HG03095 (cell line): Measurements from ENCODE around the gene COPZ2.
"Not testable (repeated sequence)": the region's sequence is repeated elsewhere in the genome, so short reads cannot be mapped to it uniquely, and the experiment has no call there.

ENCODE experiments used
- ATAC-seq: cut with Tn5 transposase; IDR thresholded peaks from one replicate; pipeline ENCODE4 v1.9.1; 2021; ENCODE audit warnings: moderate library complexity; ENCODE audit not compliant: unreplicated experiment

Gene COPZ2, protein sequence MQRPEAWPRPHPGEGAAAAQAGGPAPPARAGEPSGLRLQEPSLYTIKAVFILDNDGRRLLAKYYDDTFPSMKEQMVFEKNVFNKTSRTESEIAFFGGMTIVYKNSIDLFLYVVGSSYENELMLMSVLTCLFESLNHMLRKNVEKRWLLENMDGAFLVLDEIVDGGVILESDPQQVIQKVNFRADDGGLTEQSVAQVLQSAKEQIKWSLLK

DNA sequence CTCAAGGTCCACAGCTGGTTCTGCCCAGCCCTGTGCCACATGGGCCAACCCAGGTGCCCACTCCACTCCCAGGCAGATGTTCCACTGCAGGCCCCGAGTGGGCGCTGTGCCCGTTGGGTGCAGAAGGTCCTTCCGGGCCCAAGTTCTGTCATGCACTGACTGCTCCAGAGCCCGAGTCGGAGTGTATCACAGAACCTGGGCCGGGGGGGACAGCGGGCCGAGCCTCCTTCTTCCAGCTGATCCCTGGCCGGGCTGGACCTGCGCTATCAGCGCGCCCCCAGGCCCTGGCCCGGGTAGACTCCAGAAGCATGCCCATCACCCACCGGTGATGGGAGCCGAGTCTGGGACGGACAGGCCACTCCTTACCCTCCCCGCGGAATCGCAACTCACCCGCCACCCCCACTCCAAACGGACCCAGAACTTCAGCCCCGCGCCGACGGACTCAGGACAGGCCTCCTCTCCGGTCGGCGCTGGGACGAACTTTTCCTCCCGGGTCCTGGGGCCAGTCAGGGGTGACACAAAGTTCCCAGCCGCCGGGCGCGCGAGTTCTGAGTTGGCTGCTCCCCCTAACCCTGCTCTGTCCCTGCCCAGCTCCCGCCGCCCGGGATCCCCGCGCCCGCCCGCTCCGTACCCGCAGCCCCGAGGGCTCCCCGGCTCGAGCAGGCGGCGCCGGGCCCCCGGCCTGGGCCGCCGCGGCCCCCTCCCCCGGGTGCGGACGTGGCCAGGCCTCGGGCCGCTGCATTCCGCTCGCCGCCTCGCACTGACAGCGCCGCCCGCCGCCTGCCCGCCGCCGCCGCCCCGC is at the start of gene COPZ2:
TSS of gene COPZ2 (minus strand) at position 762 of the 802 bp plus-strand sequence. CDS start at position 742, 20 bp downstream.
- no peak for ATAC-seq

DNA sequence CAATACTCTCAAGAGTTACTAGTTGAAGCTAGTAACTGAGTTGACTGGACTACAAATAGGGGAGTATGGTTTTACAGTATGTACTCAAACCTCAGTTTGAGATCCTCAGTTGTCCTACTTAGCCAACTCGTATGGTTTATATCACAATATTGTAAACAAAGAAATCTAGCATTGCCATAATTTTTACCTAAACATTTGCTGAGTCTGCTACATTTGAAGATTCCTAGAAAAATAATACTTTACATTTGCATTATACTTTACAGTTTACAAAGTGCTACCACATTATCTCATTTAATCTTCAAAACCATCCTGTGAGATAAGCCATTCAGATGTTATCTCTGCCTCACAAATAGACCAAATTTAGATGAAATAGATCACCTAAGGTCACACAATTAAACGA is 47.3 kb upstream of the COPZ2 start:
- ATAC-seq, result no peak

DNA sequence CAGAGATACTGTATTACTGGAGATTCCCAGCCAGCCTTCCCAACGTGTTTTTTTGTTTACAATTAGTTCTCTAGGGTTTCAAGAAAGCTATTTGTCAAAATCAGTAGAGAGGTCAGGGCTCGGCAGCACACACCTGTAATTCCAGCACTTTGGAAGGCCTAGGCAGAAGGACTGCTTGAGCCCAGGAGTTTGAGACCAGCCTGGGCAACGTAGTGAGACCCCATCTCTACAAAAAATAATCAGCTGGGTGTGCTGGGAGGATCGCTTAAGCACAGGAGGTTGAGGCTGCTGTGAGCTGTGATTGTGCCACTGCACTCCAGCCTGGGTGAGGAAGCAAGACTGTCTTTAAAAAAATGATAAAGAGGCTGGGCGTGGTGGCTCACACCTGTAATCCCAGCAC is 44.3 kb upstream of the COPZ2 start:
- no peak for ATAC-seq

DNA sequence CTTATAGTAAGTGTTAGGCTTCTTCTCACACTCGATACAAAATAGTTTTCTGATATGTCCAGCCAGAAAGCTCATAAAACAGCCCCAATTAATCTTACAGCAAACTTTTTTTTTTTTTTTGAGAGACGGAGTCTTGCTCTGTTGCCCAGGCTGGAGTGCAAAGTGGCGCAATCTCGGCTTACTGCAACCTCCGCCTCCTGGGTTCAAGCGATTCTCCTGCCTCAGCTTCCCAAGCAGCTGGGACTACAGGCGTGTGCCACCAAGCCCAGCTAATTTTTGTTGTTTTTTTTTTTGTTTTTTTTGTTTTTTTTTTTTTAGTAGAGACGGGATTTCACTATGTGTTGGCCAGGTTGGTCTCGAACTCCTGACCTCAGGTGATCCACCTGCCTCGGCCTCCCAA is 39.6 kb upstream of the COPZ2 start:
- ATAC-seq, result not testable (repeated sequence)

DNA sequence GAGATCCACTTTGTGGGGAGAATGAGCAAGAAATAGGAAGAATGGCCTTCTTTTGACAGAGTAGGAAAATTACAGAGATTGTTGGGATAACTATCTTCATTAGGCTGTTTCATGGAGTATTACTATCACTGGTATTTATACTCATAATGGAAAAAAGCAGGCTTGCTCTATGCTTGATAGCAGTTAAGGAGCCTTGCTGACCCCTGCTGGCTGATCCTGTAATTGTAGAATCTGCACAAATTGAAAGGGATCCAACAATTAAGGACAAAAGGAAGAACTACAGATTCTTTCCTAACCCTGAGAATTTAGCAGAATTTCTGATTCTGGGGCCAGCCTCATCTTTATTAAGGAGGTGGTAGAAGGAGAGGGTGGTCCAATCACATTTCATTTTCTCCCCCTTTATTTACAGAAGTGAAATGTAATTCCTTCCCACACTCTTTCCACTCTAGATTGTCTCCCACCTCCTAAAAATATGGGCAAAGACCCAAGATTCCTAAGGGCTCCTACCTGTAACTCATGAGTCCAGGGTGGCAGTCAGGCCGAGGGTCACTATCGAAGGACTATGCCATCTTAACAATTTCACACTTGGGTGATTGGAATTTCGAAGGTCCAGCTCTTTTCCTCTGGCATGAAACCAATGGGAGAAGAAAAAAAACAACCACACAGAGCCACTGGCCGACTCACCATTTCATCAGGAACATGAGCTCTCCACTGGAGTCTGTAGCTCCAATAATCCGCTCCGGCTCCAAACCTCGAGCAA is 36.9 kb upstream of the COPZ2 start:
- ATAC-seq, result no peak

DNA sequence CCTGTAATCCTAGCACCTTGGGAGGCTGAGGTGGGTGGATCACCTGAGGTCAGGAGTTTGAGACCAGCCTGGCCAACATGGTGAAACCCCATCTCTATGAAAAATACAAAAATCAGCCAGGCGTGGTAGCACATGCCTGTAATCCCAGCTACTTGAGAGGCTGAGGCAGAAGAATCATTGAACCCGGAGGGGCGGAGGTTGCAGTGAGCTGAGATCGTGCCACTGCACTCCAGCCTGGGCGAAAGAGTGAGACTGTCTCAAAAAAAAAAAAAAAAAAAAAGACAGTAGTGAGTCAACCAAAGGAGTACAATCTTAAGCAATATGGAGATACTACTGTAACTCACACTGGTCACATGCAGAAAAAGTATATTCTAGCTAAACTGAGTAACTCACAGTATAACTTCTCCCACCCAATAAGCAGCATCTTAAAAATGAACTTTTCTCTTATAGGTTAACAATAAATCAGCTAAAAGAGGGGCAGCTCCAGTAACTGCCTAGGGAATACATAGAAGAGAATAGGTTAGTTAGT is 36.0 kb upstream of the COPZ2 start:
- ATAC-seq, result not testable (repeated sequence)

DNA sequence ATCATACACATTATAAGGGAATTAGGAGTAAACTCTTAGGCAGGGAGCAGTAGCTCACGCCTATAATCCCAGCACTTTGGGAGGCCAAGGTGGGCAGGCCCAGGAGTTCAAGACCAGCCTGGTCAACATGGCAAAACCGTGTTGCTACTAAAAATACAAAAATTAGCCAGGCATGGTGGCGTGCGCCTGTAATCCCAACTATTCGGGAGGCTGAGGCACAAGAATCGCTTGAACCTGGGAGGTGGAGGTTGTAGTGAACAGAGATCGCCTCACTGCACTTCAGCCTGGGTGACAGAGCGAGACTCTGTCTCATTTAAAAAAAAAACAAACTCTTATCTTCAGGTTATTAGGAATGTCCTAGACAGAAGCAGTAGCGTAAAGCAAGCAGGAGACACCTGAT is 35.2 kb upstream of the COPZ2 start:
- ATAC-seq, result not testable (repeated sequence)

DNA sequence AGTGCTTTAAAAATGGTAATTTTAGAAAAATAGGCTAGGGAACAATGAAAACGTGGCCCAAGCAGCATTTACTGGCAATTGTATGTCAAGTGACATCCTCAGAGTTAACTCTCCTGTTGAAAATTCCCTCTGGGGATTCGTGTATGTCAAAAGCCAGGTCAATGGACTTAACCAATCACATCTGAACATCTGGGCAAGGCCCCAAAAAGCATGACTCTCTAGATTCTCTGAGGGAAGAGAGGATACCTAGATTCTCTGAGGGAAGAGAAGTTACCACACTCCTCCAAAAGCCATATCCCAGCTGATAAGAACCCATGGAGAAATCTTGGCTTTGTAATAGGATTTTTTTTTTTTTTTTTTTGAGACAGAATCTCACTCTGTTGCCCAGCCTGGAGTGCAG is 34.1 kb upstream of the COPZ2 start:
- no peak for ATAC-seq

DNA sequence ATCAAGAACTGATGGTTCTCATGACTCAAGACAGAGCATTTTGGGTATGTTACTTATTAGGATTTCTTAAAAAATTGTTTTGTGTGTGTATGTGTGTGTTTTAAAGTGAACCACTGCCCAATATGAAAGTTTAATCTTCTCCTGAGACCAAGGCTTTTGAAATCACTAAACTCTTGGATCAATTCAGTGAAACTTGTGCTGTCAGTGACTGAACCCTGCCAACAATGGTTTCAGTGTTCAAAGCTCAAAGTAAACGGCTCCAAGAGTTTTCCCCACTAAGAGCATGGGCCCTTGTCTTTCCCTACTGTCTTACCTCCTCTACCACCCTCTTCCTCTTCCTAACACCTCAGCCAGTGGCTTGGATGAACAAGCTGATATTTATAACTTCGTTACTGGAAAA is 32.6 kb upstream of the COPZ2 start:
- ATAC-seq, result no peak

DNA sequence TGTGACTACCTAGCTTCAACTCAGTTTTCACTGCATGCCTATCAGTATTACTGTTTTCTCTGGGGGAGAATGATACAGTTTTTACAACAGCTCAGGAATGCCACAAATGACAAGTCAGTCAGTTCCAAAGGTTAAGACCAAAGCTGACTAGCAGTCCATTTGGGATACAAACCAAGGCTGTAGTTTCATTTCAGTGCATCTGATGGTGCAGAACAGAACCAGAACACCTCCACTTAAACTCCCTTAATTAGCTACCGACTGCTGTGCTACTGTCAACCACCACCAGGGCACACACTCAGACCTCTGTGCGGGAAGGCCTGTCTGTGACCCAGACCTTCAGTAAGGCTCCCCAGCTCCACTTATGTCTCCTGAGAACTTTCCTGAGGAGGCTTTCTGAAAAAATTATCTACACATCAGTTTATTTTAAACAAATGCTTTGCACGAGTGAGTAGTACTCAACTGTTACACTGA is 30.9 kb upstream of the COPZ2 start:
- no peak for ATAC-seq

DNA sequence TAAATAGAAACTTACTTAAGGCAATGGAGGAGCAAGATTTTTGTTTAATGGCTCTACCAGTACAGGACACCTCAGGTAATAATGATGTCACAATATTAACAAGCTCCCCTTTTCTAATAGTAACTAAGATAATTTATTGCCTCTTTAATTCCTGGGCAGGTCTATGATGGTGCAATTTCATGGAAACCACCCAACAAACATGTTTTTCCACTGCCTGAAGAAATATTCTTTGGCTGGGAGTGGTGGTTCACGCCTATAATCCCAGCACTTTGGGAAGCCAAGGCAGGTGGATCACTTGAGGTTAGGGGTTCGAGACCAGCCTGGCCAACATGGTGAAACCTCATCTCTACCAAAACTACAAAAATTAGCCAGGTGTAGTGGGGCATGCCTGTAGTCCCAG is 30.2 kb upstream of the COPZ2 start:
- ATAC-seq, result not testable (repeated sequence)

DNA sequence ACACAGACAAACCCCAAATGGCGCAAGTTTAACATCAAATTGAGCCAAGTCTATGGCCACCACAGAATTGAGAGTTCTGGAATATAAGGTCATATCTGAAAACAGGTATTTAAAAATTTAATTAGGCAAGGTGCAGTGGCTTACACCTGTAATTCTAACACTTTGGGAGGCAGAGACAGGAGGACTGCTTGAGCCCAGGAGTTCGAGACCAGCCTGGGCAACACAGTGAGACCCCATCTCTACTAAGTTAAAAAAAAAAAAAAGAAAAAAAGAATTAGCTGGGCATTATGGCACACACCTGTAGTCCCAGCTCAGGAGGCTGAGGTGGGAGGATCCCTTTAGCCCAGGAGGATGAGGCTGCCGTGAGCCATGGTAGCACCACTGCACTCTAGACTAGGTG is 29.6 kb upstream of the COPZ2 start:
- ATAC-seq, result no peak

DNA sequence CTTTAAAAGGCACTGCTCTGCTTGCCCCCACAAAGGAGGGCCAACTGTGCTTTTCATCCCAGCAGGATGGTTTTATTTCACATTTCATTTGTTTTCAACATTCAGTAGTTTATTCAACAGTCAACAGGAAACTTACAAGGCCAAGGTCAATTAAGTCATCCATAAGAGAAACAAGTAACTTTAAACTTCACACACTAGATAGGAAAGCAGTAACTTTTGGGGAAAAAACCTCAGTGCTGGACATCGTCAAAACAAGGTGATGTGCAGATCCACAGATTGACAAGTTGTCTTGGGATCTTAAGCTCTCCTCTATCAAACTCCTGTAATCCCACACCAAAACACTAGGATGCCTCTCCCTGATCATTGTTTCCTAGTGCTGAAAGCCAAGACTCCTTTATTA is 29.1 kb upstream of the COPZ2 start:
- no peak for ATAC-seq

DNA sequence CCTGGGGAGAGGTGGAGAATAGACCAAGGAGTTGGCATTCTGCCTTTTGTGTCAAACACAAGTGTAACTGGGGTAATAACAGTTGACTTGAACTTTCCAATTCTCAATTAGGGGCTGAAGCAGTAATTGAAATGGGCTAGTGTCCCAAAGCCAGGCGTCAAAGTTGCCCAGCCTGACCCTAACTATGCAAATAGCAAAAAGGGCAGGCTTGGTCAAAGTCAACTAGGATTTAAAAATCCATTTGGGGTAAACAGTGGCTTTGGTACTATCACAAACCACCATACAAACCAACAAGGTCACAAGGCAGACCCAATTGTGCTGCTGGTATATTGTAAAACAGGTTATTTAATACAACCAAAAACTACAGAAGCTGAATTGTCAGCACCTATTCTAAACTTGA is 28.6 kb upstream of the COPZ2 start:
- ATAC-seq, result no peak

DNA sequence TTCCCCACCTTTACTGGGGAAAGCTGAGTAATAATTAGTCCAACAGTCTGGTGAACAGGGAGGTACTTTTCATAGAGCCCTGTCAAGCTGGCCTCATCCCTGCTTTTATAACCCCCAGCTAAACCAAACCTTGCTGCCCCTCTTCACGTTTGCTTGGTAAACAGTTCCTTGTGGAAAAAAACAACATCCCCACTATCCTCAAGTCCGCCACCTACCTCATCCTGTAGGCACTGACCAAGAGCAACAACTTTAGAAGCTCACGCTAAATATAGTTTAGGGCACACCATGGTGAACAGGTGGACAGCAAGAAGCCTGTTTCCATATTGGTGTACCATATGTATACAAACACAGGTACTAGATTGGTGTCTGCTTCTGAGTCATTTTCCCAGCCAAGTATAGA is 27.0 kb upstream of the COPZ2 start:
- no peak for ATAC-seq

DNA sequence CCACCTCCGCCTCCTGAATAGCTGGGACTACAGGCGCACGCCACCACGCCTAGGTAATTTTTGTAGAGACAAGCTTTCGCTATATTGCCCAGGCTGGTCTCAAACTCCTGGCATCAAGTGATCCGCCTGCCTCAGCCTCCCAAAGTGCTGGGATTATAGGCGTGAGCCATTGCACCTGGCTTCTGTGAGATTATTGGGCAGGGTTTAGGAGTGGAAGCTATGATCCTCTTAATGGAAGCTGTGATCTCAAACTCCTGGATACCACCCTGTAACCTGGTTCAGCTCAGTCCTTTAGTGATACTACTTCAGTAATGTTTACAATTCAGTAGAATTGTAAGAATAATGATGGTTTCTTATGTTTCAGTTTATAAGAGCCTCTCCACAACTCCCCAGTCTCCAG is 24.7 kb upstream of the COPZ2 start:
- no peak for ATAC-seq

DNA sequence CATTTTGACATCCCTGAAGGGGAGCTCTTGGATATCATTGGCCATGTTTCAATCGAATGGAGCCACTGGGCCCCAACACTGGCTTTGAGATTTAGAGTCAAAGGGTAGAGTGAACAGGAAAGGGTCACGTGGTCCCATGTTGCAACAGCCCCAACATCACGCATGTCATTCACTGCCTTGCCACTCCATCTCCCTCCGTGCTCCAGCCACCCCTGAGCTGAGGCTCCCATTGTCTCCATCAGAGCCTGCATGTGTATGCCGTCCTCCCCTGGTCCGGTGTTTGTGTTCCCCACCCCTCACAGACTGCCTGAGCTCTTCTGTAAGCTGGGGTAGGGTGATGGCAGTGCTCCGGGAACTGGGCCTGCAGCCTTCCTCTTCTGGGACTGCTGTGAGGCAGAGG is 22.7 kb upstream of the COPZ2 start:
- no peak for ATAC-seq

DNA sequence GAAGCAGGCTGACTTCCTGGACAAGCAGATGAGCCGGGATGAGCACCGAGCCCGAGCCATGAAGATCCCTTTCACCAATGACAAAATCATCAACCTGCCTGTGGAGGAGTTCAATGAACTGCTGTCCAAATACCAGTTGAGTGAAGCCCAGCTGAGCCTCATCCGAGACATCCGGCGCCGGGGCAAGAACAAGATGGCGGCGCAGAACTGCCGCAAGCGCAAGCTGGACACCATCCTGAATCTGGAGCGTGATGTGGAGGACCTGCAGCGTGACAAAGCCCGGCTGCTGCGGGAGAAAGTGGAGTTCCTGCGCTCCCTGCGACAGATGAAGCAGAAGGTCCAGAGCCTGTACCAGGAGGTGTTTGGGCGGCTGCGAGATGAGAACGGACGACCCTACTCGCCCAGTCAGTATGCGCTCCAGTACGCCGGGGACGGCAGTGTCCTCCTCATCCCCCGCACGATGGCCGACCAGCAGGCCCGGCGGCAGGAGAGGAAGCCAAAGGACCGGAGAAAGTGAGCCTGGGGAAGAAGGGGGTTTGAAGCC is 21.6 kb upstream of the COPZ2 start:
- ATAC-seq, result no peak

DNA sequence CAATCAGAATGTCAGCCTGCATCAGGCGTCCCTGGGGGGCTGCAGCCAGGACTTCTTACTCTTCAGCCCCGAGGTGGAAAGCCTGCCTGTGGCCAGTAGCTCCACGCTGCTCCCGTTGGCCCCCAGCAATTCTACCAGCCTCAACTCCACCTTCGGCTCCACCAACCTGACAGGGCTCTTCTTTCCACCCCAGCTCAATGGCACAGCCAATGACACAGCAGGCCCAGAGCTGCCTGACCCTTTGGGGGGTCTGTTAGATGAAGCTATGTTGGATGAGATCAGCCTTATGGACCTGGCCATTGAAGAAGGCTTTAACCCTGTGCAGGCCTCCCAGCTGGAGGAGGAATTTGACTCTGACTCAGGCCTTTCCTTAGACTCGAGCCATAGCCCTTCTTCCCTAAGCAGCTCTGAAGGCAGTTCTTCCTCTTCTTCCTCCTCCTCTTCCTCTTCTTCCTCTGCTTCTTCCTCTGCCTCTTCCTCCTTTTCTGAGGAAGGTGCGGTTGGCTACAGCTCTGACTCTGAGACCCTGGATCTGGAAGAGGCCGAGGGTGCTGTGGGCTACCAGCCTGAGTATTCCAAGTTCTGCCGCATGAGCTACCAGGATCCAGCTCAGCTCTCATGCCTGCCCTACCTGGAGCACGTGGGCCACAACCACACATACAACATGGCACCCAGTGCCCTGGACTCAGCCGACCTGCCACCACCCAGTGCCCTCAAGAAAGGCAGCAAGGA is 21.0 kb upstream of the COPZ2 start:
- no peak for ATAC-seq

DNA sequence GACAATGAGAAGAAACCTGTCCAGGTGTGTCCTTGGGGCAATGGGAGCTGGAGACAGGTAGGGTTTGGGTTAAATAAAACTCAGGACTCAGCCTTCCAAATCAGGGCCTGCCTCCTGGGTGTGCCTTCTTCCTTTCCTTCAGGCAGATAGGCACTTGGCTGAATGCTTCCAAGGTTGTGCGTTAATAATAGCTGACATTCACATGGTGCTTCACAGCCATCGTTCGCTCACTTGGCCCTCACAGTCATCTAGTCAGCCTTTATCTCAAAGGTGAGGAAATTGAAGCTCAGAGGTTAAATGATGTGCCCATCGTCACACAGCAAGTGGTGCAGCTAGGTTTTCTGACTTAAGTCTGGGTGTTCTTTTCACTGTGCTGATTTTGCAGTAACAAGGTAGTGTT is 20.0 kb upstream of the COPZ2 start:
- no peak for ATAC-seq

DNA sequence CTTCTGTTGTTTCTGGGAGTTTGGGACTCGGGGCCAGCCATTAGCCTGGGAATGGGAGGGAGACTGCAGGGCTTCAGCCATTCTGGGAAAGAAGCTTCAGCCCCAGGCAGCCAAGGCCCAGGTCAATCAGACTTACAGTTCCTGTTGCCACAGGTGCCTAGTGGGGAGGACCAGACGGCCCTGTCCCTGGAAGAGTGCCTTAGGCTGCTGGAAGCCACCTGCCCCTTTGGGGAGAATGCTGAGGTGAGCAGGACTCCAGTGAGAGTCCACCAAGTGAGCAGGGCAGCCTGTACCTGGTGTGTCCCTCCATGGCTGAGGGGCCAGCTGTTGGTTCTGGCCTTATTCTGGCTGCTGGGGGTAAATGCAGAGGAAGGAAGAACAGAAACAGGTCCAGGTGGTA is 19.3 kb upstream of the COPZ2 start:
- no peak for ATAC-seq
